Trophoblast cell (in vitro differentiated cells and primary cell): ENCODE measurements around the gene AKAP13.

ENCODE experiments used
- DNase-seq, 2 donors: peaks; one replicate each; pipeline ENCODE4 v3.0.0-alpha.2; 2016
- H2AFZ ChIP-seq: 2 replicates; pipeline ENCODE4 v1.6.1; 2013; ENCODE audit warnings: low read length, moderate library complexity, mild to moderate bottlenecking; ENCODE audit not compliant: insufficient read depth, poor library complexity
- H2AK5ac ChIP-seq: 2 replicates; pipeline ENCODE4 v1.6.1; 2013; ENCODE audit warnings: mild to moderate bottlenecking, low read length
- H2BK120ac ChIP-seq: 2 replicates; pipeline ENCODE4 v1.6.1; 2013; ENCODE audit warnings: low read length, mild to moderate bottlenecking, moderate library complexity; ENCODE audit not compliant: insufficient read depth, poor library complexity
- H2BK12ac ChIP-seq: 2 replicates; pipeline ENCODE4 v1.6.1; 2013; ENCODE audit warnings: mild to moderate bottlenecking, low read length, moderate library complexity
- H2BK5ac ChIP-seq: 2 replicates; pipeline ENCODE4 v1.6.1; 2013; ENCODE audit warnings: low read length, low read depth, moderate library complexity, mild to moderate bottlenecking; ENCODE audit not compliant: poor library complexity
- H3K14ac ChIP-seq: 2 replicates; pipeline ENCODE4 v1.6.1; 2013; ENCODE audit warnings: mild to moderate bottlenecking, low read length
- H3K18ac ChIP-seq: 2 replicates; pipeline ENCODE4 v1.6.1; 2013; ENCODE audit warnings: mild to moderate bottlenecking, low read length
- H3K23ac ChIP-seq: 2 replicates; pipeline ENCODE4 v1.6.1; 2013; ENCODE audit warnings: low read length
- H3K27ac ChIP-seq: 2 replicates; pipeline ENCODE4 v1.5.1; 2013; ENCODE audit warnings: low read depth, mild to moderate bottlenecking, inconsistent platforms, low read length, moderate library complexity
- H3K27me3 ChIP-seq: 2 replicates; pipeline ENCODE4 v1.6.1; 2013; ENCODE audit warnings: inconsistent platforms, mild to moderate bottlenecking, low read length, moderate library complexity; ENCODE audit not compliant: insufficient read depth
- H3K36me3 ChIP-seq, 2 experiments: 1 replicate in 1 of 2; 2 replicates in 1 of 2; pipeline ENCODE4 v1.6.1; 2013; ENCODE audit warnings: low read length in 2 of 2, mild to moderate bottlenecking in 2 of 2, moderate library complexity in 1 of 2; ENCODE audit not compliant: insufficient read depth in 2 of 2, control insufficient read depth in 1 of 2
- H3K4ac ChIP-seq: 2 replicates; pipeline ENCODE4 v1.6.1; 2013; ENCODE audit warnings: low read depth, mild to moderate bottlenecking, low read length, moderate library complexity
- H3K4me1 ChIP-seq, 2 experiments: 1 replicate in 1 of 2; 2 replicates in 1 of 2; pipeline ENCODE4 v1.6.1; 2013; ENCODE audit warnings: low read length in 2 of 2, mild to moderate bottlenecking in 2 of 2, moderate library complexity in 1 of 2; ENCODE audit not compliant: insufficient read depth in 2 of 2, control insufficient read depth in 1 of 2
- H3K4me2 ChIP-seq: 2 replicates; pipeline ENCODE4 v1.6.1; 2013; ENCODE audit warnings: inconsistent platforms, mild to moderate bottlenecking, low read length, moderate library complexity
- H3K4me3 ChIP-seq: 2 replicates; pipeline ENCODE4 v1.5.1; 2013; ENCODE audit warnings: mild to moderate bottlenecking, low read depth, low read length, inconsistent platforms
- H3K79me1 ChIP-seq: one replicate; pipeline ENCODE4 v1.6.1; 2013; ENCODE audit warnings: low read length
- H3K79me2 ChIP-seq: 2 replicates; pipeline ENCODE4 v1.6.1; 2013; ENCODE audit warnings: low read length, mild to moderate bottlenecking; ENCODE audit not compliant: control insufficient read depth, insufficient read depth, poor library complexity
- H3K9ac ChIP-seq: 2 replicates; pipeline ENCODE4 v1.6.1; 2013; ENCODE audit warnings: mild to moderate bottlenecking, low read length
- H3K9me3 ChIP-seq: 2 replicates; pipeline ENCODE4 v1.6.1; 2013; ENCODE audit warnings: low read depth, mild to moderate bottlenecking, control low read depth, inconsistent platforms, low read length; ENCODE audit not compliant: insufficient read depth
- H4K12ac ChIP-seq: 2 replicates; pipeline ENCODE4 v1.6.1; 2013; ENCODE audit warnings: low read depth, mild to moderate bottlenecking, low read length, moderate library complexity
- H4K8ac ChIP-seq: 2 replicates; pipeline ENCODE4 v1.6.1; 2013; ENCODE audit warnings: low read depth, mild to moderate bottlenecking, low read length, moderate library complexity
- H4K91ac ChIP-seq: one replicate; pipeline ENCODE4 v1.6.1; 2013; ENCODE audit warnings: low read depth, mild to moderate bottlenecking, low read length, moderate library complexity
- WGBS: extraction: QIAGEN DNeasy Blood & Tissue Kit; methylation state at CpG from one replicate; pipeline ENCODE4 v1.1.7; 2013; ENCODE audit warnings: missing lambda C conversion rate; ENCODE audit not compliant: insufficient read length, insufficient coverage; ENCODE audit errors: extremely low coverage; 5-methylcytosine and 5-hydroxymethylcytosine counted together

The AKAP13 gene

GRCh38 chr15:85753791-85754452 lies 373.5 kb downstream of the AKAP13 start:
- H3K4ac ChIP-seq: no peak overlapping the region
- H2AK5ac ChIP-seq: no peak overlapping the region
- no peak overlapping the region for H3K4me3 ChIP-seq
- H3K36me3 ChIP-seq: peaks cover 13 to 16% of the 10 kb centered on the region in 2 experiments
- no peak overlapping the region for H3K14ac ChIP-seq
- H3K4me1 ChIP-seq: peaks cover 14 to 16% of the 10 kb centered on the region in 2 experiments
- no peaks in the 10 kb centered on the region for H3K27me3 ChIP-seq
- H3K27ac ChIP-seq: no peak overlapping the region
- no peak overlapping the region for H3K9ac ChIP-seq
- no peak overlapping the region for H2BK5ac ChIP-seq
- no peak overlapping the region for H4K8ac ChIP-seq
- no peak overlapping the region for H4K12ac ChIP-seq
- H3K79me2 ChIP-seq: no peaks in the 10 kb centered on the region
- no peak for DNase-seq
- H3K9me3 ChIP-seq: no peaks in the 10 kb centered on the region
- no peak overlapping the region for H4K91ac ChIP-seq
- no peaks in the 10 kb centered on the region for H3K79me1 ChIP-seq
- H2BK12ac ChIP-seq: no peak overlapping the region
- no peak overlapping the region for H3K23ac ChIP-seq
- H3K18ac ChIP-seq: no peak overlapping the region
- no CpG with 5 or more reads among the region's 10 CpGs for WGBS
- H2BK120ac ChIP-seq: no peak overlapping the region
- H2AFZ ChIP-seq: no peak overlapping the region
- H3K4me2 ChIP-seq: no peak overlapping the region

DNA sequence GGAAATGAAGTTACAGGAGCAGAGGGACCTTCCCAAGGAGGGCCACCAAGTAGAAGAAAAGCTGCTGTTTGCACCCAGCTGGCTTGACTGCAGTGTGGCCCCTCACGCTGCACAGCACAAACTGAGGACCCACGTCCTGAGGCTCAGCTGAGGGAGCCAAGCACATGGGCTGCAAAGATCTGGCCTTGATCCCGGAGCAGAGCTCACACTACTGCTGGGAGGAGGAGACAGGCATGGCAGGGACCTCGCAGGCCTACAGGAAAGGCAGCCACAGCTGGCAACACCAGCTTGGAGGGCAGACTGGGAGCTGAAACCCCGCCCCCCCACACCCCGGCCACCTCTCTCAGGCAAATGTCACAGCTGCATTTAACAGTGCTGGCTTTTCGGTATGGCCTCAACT lies 374.6 kb downstream of the AKAP13 start:
- WGBS: no CpG with 5 or more reads among the region's 7 CpGs

DNA sequence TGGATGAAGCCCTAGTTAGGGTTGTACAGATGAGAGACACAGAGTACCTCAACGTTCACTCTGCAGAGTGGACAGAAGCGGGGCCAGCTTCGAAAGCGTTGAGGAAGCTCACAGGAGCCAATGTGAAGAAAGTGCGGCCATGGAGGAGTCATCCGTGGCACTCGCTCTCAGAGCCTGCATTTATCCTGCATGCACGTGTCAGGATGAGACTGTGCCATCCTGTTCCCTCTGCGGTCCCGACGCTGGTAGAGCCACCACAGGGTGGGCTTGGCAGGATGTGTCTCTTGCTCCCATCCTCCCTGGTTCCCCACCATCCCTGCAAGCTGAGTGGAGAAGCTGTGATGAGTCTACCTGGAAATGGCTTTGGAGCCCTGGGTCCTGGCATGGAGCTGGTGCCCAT lies 375.1 kb downstream of the AKAP13 start:
- Histone ChIP-seq H3K36me3 (peaks cover 17 to 18% of the 10 kb centered on the region in 2 experiments), H4K8ac (no peak overlapping the region), H3K4me3 (no peak overlapping the region), H3K4me1 (peaks cover 14 to 16% of the 10 kb centered on the region in 2 experiments), H4K91ac (no peak overlapping the region), H3K79me1 (no peaks in the 10 kb centered on the region), H3K9me3 (no peaks in the 10 kb centered on the region), H2AK5ac (no peak overlapping the region), H3K14ac (no peak overlapping the region), H3K27ac (no peak overlapping the region), H3K79me2 (no peaks in the 10 kb centered on the region), H3K4ac (no peak overlapping the region), H3K18ac (no peak overlapping the region), H3K9ac (no peak overlapping the region), H2BK120ac (no peak overlapping the region), H2BK5ac (no peak overlapping the region), H3K4me2 (no peak overlapping the region), H4K12ac (no peak overlapping the region), H2AFZ (no peak overlapping the region), H3K27me3 (no peaks in the 10 kb centered on the region), H3K23ac (no peak overlapping the region), H2BK12ac (no peak overlapping the region)
- DNase-seq: no peak
- no CpG with 5 or more reads among the region's 11 CpGs for WGBS

More for the DNA sequence above, 374.6 kb downstream of the AKAP13 start:
- Histone ChIP-seq H4K12ac (no peak overlapping the region), H3K36me3 (peaks cover 13 to 14% of the 10 kb centered on the region in 2 experiments), H3K4ac (no peak overlapping the region), H3K9me3 (no peaks in the 10 kb centered on the region), H4K91ac (no peak overlapping the region), H3K79me1 (no peaks in the 10 kb centered on the region), H3K27ac (no peak overlapping the region), H3K4me1 (peaks cover 14 to 16% of the 10 kb centered on the region in 2 experiments), H3K4me3 (no peak overlapping the region), H3K14ac (no peak overlapping the region), H2AK5ac (no peak overlapping the region), H3K18ac (no peak overlapping the region), H3K23ac (no peak overlapping the region), H3K79me2 (no peaks in the 10 kb centered on the region), H3K4me2 (no peak overlapping the region), H3K27me3 (no peaks in the 10 kb centered on the region), H2BK120ac (no peak overlapping the region), H2BK12ac (no peak overlapping the region), H4K8ac (no peak overlapping the region), H2AFZ (no peak overlapping the region), H3K9ac (no peak overlapping the region), H2BK5ac (no peak overlapping the region)
- DNase-seq: no peak

GRCh38 chr15:85755942-85756341 lies 375.5 kb downstream of the AKAP13 start:
- Histone ChIP-seq H3K27me3 (no peaks in the 10 kb centered on the region), H3K79me2 (no peaks in the 10 kb centered on the region), H2AK5ac (no peak overlapping the region), H3K4me3 (no peak overlapping the region), H2BK120ac (no peak overlapping the region), H3K23ac (no peak overlapping the region), H3K9me3 (no peaks in the 10 kb centered on the region), H3K9ac (no peak overlapping the region), H2BK5ac (no peak overlapping the region), H3K4me2 (no peak overlapping the region), H3K79me1 (no peaks in the 10 kb centered on the region), H3K4me1 (peaks cover 14 to 16% of the 10 kb centered on the region in 2 experiments), H4K8ac (no peak overlapping the region), H2AFZ (no peak overlapping the region), H4K91ac (no peak overlapping the region), H3K36me3 (peaks cover 20 to 22% of the 10 kb centered on the region in 2 experiments), H3K27ac (no peak overlapping the region), H4K12ac (no peak overlapping the region), H2BK12ac (no peak overlapping the region), H3K4ac (no peak overlapping the region), H3K18ac (no peak overlapping the region), H3K14ac (no peak overlapping the region)
- DNase-seq: no peak
- no CpG with 5 or more reads among the region's 4 CpGs for WGBS
